ENCODE data around the gene RBSN.
"Not testable (repeated sequence)": the region's sequence is repeated elsewhere in the genome, so short reads cannot be mapped to it uniquely, and the experiment has no call there.

Gene RBSN

GRCh38 chr3:15098503-15099363 lies at the start of gene RBSN:
RBSN (minus strand) TSS chr3:15099148; CDS start chr3:15096120, 3,028 bp downstream.
- peak; percentile 93 for DNase-seq (ENCODE audit: low read depth)

GRCh38 chr3:15148614-15149013 lies 49.7 kb upstream of the RBSN start:
- no peak for DNase-seq (ENCODE audit: low read depth)

- DNase-seq (ENCODE audit: low read depth) = not testable (repeated sequence)
Measured at GRCh38 chr3:15136885-15137284, 37.9 kb upstream of the RBSN start.

- not testable (repeated sequence) for DNase-seq (ENCODE audit: low read depth)
Measured at GRCh38 chr3:15134968-15135367, 36.0 kb upstream of the RBSN start.

GRCh38 chr3:15128403-15128802 lies 29.5 kb upstream of the RBSN start:
- DNase-seq (ENCODE audit: low read depth) = not testable (repeated sequence)

GRCh38 chr3:15126975-15127374 lies 28.0 kb upstream of the RBSN start:
- DNase-seq (ENCODE audit: low read depth) = not testable (repeated sequence)

- no peak for DNase-seq (ENCODE audit: low read depth)
Measured at GRCh38 chr3:15122398-15122797, 23.4 kb upstream of the RBSN start.

- no peak for DNase-seq (ENCODE audit: low read depth)
Measured at GRCh38 chr3:15121936-15122335, 23.0 kb upstream of the RBSN start.

- no peak for DNase-seq (ENCODE audit: low read depth)
Measured at GRCh38 chr3:15120986-15121385, 22.0 kb upstream of the RBSN start.

DNA sequence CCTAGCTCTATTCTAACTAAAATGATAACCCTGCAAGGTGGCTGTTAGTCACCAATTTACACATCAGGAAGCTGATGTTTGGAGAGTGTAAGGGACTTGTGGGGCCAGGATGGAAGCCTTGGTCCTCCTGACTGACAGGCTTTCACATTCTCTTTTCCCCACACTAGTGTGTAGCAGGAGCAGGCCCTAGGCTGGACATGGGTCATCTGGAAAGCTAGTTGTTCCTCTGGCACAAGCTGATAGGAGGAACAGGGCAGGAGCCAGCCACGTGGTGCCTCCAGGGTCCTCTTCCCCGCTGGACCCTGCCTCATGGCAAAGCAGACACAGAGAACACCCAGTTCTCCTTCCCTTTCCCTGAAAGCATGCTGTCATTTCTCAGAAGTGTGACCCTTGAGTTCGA lies 18.1 kb upstream of the RBSN start:
- DNase-seq (ENCODE audit: low read depth) = no peak

- DNase-seq (ENCODE audit: low read depth) = no peak
Measured at GRCh38 chr3:15116032-15116669, 17.2 kb upstream of the RBSN start.

- DNase-seq (ENCODE audit: low read depth) = no peak
Measured at GRCh38 chr3:15114466-15115358, 15.8 kb upstream of the RBSN start.

GRCh38 chr3:15113884-15114283 lies 14.9 kb upstream of the RBSN start:
- no peak for DNase-seq (ENCODE audit: low read depth)

- DNase-seq (ENCODE audit: low read depth) = no peak
Measured at GRCh38 chr3:15113471-15113870, 14.5 kb upstream of the RBSN start.

GRCh38 chr3:15112011-15112410 lies 13.1 kb upstream of the RBSN start:
- DNase-seq (ENCODE audit: low read depth) = no peak

GRCh38 chr3:15110206-15110605 lies 11.3 kb upstream of the RBSN start:
- DNase-seq (ENCODE audit: low read depth) = no peak

GRCh38 chr3:15108869-15109268 lies 9.9 kb upstream of the RBSN start:
- no peak for DNase-seq (ENCODE audit: low read depth)

DNA sequence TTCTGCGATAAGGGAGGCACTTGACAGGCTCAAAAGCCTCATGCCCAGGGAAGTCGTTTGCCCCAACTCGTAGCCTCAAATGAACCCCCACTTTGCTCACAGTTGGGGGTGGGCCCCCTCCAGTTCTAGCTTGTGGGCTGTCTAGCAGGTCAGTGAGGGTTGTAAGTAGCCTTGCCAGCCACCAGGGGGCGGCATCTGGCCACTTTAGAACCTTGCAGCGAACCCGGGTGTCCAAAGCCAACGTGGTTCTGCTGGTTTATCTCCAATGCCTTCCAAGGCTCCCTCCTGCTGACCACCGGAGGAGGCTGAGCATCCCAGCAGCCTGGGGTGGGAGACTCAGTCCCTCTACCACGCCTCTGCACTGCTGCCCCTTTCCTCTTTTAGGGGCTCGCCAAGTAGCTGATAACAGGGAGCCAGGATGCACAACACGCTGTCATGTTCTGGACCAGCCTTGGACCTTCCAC lies 9.2 kb upstream of the RBSN start:
- DNase-seq (ENCODE audit: low read depth) = peak; percentile 43

DNA sequence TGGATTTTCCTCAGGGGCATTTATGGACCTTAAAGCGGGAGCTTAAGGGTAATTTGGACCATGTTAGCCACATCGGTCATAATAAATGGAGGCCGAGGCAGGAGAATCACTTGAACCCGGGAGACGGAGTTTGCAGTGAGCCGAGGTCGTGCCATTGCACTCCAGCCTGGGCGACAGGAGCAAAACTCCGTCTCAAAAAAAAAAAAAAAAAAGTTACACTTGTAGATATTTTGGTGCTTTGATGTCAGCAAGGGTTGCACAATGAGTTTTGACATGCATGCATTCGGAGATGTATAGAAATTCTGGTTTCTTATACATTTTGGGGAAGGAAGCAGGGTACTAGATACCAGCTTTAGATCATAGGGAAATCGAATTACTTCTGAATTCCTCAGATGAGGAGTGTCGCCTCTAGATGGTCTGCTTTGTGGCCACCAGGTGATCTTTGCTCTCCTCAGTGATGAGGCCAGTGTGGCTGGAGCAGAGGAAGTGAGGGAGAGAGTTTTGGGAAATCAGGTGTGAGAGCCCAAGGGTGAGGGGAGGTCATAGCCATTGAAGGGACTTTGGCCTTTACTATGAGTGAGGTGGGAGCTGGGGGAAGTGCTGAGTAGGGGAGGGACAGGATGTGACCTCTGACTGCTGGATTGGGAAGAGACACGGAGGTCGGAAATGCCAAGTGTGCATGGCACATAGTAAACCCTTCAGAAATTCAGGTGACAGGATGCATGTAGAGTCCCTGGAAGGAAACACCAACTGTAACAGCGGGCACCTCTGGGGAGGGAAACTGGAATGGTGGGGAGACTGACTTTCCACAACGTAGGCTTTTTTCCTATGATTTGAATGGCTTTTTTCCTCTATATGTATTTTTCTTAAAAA lies 8.4 kb upstream of the RBSN start:
- DNase-seq (ENCODE audit: low read depth) = no peak

DNA sequence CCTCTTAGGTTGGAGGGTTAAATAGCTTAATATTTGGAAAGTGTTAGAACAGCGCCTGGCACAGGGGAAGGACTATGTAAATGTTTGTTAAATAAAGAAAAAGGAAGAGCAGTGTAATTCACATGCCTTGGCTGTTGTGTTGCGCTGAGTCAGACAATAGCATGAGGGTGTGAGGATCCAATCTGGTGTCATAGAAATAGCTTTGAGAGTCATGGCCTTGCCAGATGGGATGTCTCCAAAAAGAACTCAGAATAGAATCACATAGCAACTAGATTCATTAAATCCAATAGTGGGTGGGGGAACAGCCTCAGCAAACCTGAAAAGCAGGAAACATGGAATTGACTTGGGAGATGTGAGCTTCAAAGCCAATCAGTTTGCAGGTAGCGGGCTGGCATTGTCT lies 3.9 kb upstream of the RBSN start:
- DNase-seq (ENCODE audit: low read depth) = no peak

DNA sequence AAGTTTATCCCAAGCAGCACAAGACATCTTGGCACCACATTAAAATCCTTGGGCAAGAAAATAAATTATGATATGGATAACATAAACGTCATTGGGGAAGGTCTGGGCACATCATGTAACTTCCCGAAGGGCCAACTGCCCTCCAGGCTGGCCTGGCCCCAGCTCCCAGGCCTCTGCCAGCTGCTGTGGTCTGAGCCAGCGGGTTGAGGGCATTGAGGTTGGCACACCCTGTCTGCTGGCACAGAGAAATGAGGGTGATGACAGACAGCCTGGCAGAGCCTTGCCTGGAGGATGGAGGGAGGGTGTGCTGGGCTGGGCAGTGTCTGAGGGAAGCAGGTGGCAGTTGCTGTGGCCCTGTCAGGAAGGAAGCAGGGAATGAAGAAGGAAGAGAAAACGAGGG lies 3.3 kb upstream of the RBSN start:
- DNase-seq (ENCODE audit: low read depth) = no peak

Data from T-helper 22 cell (primary cell).